ENCODE results near the gene MGAT3. TPM values are rescaled to one million over a fixed set of nuclear protein-coding genes. Genes with fewer than 3 reads are reported as not detected.
"Not testable (repeated sequence)": the region's sequence is repeated elsewhere in the genome, so short reads cannot be mapped to it uniquely, and the experiment has no call there.

MGAT3 gene
- total RNA-seq, 1 donor, result not detected

DNA sequence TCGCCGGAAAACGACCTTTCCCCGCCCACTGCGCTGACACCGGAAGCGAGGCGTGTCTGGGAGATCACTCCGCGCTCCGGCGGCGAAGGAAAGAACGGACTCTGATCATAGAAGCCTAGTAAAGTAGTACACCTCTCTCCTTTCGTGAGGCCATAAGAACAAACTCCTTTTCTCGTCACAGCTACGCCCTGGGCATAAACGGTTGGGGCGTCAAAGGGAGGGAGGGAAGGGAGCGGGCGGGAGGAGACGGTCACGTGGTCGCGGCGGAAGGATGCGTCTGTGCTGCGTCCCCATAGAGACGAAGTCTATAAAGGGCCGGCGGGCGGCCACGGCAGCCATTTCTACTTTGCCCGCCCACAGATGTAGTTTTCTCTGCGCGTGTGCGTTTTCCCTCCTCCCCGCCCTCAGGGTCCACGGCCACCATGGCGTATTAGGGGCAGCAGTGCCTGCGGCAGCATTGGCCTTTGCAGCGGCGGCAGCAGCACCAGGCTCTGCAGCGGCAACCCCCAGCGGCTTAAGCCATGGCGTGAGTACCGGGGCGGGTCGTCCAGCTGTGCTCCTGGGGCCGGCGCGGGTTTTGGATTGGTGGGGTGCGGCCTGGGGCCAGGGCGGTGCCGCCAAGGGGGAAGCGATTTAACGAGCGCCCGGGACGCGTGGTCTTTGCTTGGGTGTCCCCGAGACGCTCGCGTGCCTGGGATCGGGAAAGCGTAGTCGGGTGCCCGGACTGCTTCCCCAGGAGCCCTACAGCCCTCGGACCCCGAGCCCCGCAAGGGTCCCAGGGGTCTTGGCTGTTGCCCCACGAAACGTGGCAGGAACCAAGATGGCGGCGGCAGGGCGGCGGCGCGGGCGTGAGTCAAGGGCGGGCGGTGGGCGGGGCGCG, 63.7 kb downstream of the MGAT3 start, which contains the start of gene ATF4:
TSS of gene ATF4 (plus strand) at position 337 of the 880 bp plus-strand sequence. CDS start 884 bp downstream, outside the sequence.
- Histone ChIP-seq H3K79me2 (ENCODE audit: insufficient read depth, low read length) (peaks cover 53% of the 10 kb centered on the region), H3K4me3 (ENCODE audit: insufficient read depth, low read length) (peak within 1 kb of the TSS; percentile 97), H2AFZ (ENCODE audit: low read length) (peak within 1 kb of the TSS; percentile 95), H3K27me3 (ENCODE audit: insufficient read depth, low read length) (no peaks in the 10 kb centered on the region), H3K9me3 (ENCODE audit: low read depth, low read length) (no peaks in the 10 kb centered on the region), H3K4me2 (ENCODE audit: insufficient read depth, low read length) (peak within 1 kb of the TSS; percentile 98), H3K4me1 (ENCODE audit: insufficient read depth, low read length) (peaks cover 33% of the 10 kb centered on the region), H4K20me1 (ENCODE audit: insufficient read depth, low read length) (peaks cover 44% of the 10 kb centered on the region), H3K36me3 (ENCODE audit: insufficient read depth, low read length) (peaks cover 47% of the 10 kb centered on the region), H3K27ac (ENCODE audit: low read depth, low read length) (peak within 1 kb of the TSS; percentile 98)
- peak; percentile 93 for DNase-seq (ENCODE audit: insufficient read length, low spot score, missing footprints)
- TF ChIP-seq, protein P1, sequence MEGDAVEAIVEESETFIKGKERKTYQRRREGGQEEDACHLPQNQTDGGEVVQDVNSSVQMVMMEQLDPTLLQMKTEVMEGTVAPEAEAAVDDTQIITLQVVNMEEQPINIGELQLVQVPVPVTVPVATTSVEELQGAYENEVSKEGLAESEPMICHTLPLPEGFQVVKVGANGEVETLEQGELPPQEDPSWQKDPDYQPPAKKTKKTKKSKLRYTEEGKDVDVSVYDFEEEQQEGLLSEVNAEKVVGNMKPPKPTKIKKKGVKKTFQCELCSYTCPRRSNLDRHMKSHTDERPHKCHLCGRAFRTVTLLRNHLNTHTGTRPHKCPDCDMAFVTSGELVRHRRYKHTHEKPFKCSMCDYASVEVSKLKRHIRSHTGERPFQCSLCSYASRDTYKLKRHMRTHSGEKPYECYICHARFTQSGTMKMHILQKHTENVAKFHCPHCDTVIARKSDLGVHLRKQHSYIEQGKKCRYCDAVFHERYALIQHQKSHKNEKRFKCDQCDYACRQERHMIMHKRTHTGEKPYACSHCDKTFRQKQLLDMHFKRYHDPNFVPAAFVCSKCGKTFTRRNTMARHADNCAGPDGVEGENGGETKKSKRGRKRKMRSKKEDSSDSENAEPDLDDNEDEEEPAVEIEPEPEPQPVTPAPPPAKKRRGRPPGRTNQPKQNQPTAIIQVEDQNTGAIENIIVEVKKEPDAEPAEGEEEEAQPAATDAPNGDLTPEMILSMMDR (IDR thresholded peaks at IDR 0.05; ENCODE audit: extremely low read depth, low read depth, low read length), result no peak

DNA sequence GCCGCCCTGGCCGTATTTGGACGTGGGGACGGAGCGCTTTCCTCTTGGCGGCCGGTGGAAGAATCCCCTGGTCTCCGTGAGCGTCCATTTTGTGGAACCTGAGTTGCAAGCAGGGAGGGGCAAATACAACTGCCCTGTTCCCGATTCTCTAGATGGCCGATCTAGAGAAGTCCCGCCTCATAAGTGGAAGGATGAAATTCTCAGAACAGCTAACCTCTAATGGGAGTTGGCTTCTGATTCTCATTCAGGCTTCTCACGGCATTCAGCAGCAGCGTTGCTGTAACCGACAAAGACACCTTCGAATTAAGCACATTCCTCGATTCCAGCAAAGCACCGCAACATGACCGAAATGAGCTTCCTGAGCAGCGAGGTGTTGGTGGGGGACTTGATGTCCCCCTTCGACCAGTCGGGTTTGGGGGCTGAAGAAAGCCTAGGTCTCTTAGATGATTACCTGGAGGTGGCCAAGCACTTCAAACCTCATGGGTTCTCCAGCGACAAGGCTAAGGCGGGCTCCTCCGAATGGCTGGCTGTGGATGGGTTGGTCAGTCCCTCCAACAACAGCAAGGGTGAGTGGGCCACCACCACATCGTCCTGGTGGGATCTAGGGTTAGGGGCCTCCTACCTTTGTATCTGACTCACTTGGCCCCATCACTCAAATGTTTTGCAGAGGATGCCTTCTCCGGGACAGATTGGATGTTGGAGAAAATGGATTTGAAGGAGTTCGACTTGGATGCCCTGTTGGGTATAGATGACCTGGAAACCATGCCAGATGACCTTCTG, 64.5 kb downstream of the MGAT3 start:
- Histone ChIP-seq H3K27ac (ENCODE audit: low read depth, low read length) (peak overlapping the region; percentile 98), H3K79me2 (ENCODE audit: insufficient read depth, low read length) (peaks cover 50% of the 10 kb centered on the region), H3K4me3 (ENCODE audit: insufficient read depth, low read length) (peak overlapping the region; percentile 97), H3K4me2 (ENCODE audit: insufficient read depth, low read length) (peak overlapping the region; percentile 98), H3K36me3 (ENCODE audit: insufficient read depth, low read length) (peaks cover 42% of the 10 kb centered on the region), H3K4me1 (ENCODE audit: insufficient read depth, low read length) (peaks cover 32% of the 10 kb centered on the region), H4K20me1 (ENCODE audit: insufficient read depth, low read length) (peaks cover 44% of the 10 kb centered on the region)
- not testable (repeated sequence) for H3K27me3 ChIP-seq (ENCODE audit: insufficient read depth, low read length); H3K9me3 ChIP-seq (ENCODE audit: low read depth, low read length); H2AFZ ChIP-seq (ENCODE audit: low read length)
- DNase-seq (ENCODE audit: insufficient read length, low spot score, missing footprints), result peak; percentile 17

DNA sequence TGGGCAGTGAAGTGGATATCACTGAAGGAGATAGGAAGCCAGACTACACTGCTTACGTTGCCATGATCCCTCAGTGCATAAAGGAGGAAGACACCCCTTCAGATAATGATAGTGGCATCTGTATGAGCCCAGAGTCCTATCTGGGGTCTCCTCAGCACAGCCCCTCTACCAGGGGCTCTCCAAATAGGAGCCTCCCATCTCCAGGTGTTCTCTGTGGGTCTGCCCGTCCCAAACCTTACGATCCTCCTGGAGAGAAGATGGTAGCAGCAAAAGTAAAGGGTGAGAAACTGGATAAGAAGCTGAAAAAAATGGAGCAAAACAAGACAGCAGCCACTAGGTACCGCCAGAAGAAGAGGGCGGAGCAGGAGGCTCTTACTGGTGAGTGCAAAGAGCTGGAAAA, 65.3 kb downstream of the MGAT3 start:
- peaks cover 46% of the 10 kb centered on the region for H3K79me2 ChIP-seq (ENCODE audit: insufficient read depth, low read length)
- H3K4me3 ChIP-seq (ENCODE audit: insufficient read depth, low read length), result peak overlapping the region; percentile 97
- H3K4me1 ChIP-seq (ENCODE audit: insufficient read depth, low read length), result peaks cover 32% of the 10 kb centered on the region
- not testable (repeated sequence) for H2AFZ ChIP-seq (ENCODE audit: low read length); DNase-seq (ENCODE audit: insufficient read length, low spot score, missing footprints); H3K27me3 ChIP-seq (ENCODE audit: insufficient read depth, low read length); H3K9me3 ChIP-seq (ENCODE audit: low read depth, low read length)
- H3K36me3 ChIP-seq (ENCODE audit: insufficient read depth, low read length), result peaks cover 35% of the 10 kb centered on the region
- H3K4me2 ChIP-seq (ENCODE audit: insufficient read depth, low read length), result peak overlapping the region; percentile 98
- H4K20me1 ChIP-seq (ENCODE audit: insufficient read depth, low read length), result peaks cover 47% of the 10 kb centered on the region
- peak overlapping the region; percentile 98 for H3K27ac ChIP-seq (ENCODE audit: low read depth, low read length)

DNA sequence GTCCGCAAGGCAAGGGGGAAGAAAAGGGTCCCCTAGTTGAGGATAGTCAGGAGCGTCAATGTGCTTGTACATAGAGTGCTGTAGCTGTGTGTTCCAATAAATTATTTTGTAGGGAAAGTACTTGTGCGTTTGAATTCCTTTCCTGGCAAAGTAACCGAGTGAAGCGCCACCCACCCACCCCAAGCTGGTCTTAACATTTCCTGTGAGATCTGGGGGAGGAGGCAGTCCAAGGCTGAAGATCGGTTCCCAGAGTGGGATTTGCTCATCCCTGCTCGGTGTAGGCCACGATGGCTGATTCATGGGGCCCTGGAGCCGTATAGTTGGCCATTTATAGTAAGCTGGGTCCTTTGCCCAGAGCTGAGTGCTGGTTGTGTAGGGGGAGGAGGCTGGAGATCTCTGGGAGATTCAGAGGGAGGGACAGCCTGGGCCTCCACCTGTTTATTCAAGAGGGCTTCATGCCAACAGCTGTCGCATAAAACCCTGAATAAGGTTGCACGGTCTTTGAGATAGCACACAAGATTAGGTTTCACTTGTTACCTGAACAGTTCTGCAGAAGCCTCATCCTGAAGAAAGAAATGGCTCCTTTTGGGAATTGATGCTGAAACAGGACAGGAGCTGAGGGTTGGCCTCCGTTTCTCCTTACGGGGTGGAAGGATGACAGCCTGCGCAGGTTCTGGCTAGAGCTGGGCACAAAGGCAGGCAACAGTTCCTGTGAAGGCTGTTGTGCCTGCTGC, 65.9 kb downstream of the MGAT3 start:
- H3K36me3 ChIP-seq (ENCODE audit: insufficient read depth, low read length), result peaks cover 41% of the 10 kb centered on the region
- DNase-seq (ENCODE audit: insufficient read length, low spot score, missing footprints), result peak; percentile 92
- H3K4me1 ChIP-seq (ENCODE audit: insufficient read depth, low read length), result peaks cover 32% of the 10 kb centered on the region
- H3K9me3 ChIP-seq (ENCODE audit: low read depth, low read length), result no peaks in the 10 kb centered on the region
- H3K79me2 ChIP-seq (ENCODE audit: insufficient read depth, low read length), result peaks cover 45% of the 10 kb centered on the region
- peak overlapping the region; percentile 98 for H3K4me2 ChIP-seq (ENCODE audit: insufficient read depth, low read length)
- H2AFZ ChIP-seq (ENCODE audit: low read length), result no peak overlapping the region
- peaks cover 53% of the 10 kb centered on the region for H4K20me1 ChIP-seq (ENCODE audit: insufficient read depth, low read length)
- H3K27ac ChIP-seq (ENCODE audit: low read depth, low read length), result peak overlapping the region; percentile 66
- H3K4me3 ChIP-seq (ENCODE audit: insufficient read depth, low read length), result peak overlapping the region; percentile 97
- H3K27me3 ChIP-seq (ENCODE audit: insufficient read depth, low read length), result no peaks in the 10 kb centered on the region
- TF ChIP-seq, protein P1 (IDR thresholded peaks at IDR 0.05; ENCODE audit: extremely low read depth, low read depth, low read length), result no peak

Measured in osteoblast (primary cell).